AG09319 (cell line): ENCODE measurements around the gene ARFGAP3.
A peak's percentile ranks its signal among the peaks of the same experiment; 100 is the strongest.

Experiments
- DNase-seq: peaks from one replicate; pipeline ENCODE4 v3.0.0-alpha.2; 2010; ENCODE audit warnings: low read depth; ENCODE audit errors: extremely low read depth
- CTCF ChIP-seq: IDR thresholded peaks from 2 replicates; pipeline ENCODE4 v1.5.1; 2011; ENCODE audit warnings: low read depth, mild to moderate bottlenecking, inconsistent platforms, low read length, moderate library complexity

Gene ARFGAP3

GRCh38 chr22:42770941-42771647 is 86.0 kb downstream of the ARFGAP3 start:
- no peak for TF ChIP-seq CTCF
- no peak for DNase-seq

- no peak for DNase-seq
- TF ChIP-seq CTCF = no peak
These were observed 86.7 kb downstream of the ARFGAP3 start for GRCh38 chr22:42770448-42770726.

- peak; percentile 38 for DNase-seq
- TF ChIP-seq CTCF = no peak
These were observed 87.3 kb downstream of the ARFGAP3 start for GRCh38 chr22:42769574-42770447.

- TF ChIP-seq CTCF = no peak
- no peak for DNase-seq
These were observed 87.9 kb downstream of the ARFGAP3 start for GRCh38 chr22:42769238-42769573.

- no peak for TF ChIP-seq CTCF
- no peak for DNase-seq
These were observed 88.6 kb downstream of the ARFGAP3 start for GRCh38 chr22:42768385-42769035.

GRCh38 chr22:42766860-42767259 is 90.2 kb downstream of the ARFGAP3 start:
- no peak for TF ChIP-seq CTCF
- no peak for DNase-seq

GRCh38 chr22:42764895-42765363 is 92.1 kb downstream of the ARFGAP3 start:
- no peak for TF ChIP-seq CTCF
- no peak for DNase-seq
